Measurements from ENCODE around the gene CASK.

DNA sequence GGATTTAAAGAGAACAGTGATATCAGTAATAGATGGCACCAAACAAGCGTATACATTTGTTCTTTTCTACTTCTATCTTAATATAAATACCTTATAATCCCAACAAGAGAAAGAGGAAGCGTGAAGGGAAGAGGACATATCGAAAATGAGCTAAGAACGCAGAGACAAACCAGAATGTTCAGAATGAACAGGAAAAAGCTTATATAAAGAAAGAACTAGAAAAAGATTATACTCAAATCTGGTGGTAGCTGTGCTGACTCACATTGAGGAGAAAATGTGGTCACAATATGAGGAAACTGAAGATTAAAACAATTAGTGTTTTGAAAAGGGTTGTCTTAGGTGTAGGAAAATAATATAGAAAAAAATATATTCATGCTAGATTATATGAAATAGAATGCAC is 236.6 kb downstream of the CASK start:
- TF ChIP-seq POLR2A (IDR thresholded peaks at IDR 0.05) = no peak
- TF ChIP-seq, protein P1, sequence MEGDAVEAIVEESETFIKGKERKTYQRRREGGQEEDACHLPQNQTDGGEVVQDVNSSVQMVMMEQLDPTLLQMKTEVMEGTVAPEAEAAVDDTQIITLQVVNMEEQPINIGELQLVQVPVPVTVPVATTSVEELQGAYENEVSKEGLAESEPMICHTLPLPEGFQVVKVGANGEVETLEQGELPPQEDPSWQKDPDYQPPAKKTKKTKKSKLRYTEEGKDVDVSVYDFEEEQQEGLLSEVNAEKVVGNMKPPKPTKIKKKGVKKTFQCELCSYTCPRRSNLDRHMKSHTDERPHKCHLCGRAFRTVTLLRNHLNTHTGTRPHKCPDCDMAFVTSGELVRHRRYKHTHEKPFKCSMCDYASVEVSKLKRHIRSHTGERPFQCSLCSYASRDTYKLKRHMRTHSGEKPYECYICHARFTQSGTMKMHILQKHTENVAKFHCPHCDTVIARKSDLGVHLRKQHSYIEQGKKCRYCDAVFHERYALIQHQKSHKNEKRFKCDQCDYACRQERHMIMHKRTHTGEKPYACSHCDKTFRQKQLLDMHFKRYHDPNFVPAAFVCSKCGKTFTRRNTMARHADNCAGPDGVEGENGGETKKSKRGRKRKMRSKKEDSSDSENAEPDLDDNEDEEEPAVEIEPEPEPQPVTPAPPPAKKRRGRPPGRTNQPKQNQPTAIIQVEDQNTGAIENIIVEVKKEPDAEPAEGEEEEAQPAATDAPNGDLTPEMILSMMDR (IDR thresholded peaks at IDR 0.05) = no peak

Data from prostate gland (tissue), 2 donors.